Calu3 (cell line): Measurements from ENCODE around the gene ZSCAN16. TPM values are rescaled to one million over a fixed set of nuclear protein-coding genes. Genes with fewer than 3 reads are reported as not detected.

Source experiments
- BruUV-seq: library from RNA; stranded (reverse); fragments of 400-500 nt; replicated peaks from 2 replicates; lab custom pipeline; 2021; lab: Mats Ljungman, UMichigan
- CTCF ChIA-PET: fragments of 300-600 bp; sonication (Branson Sonifier 250); formaldehyde crosslinking; loops from one replicate; lab custom pipeline; 2022; ENCODE audit warnings: antibody characterized with exemption; lab: Charles Lee
- DNase-seq: peaks from one replicate; pipeline ENCODE4 v3.0.0; 2022
- H3K27ac Mint-ChIP-seq: one replicate; pipeline ENCODE4 v1.8.0; 2022; ENCODE audit warnings: mixed read lengths; ENCODE audit not compliant: unreplicated experiment
- H3K27me3 Mint-ChIP-seq: one replicate; pipeline ENCODE4 v1.8.0; 2022; ENCODE audit warnings: mixed read lengths; ENCODE audit not compliant: unreplicated experiment
- H3K36me3 Mint-ChIP-seq: one replicate; pipeline ENCODE4 v1.8.0; 2022; ENCODE audit warnings: mild to moderate bottlenecking, moderate library complexity, mixed read lengths; ENCODE audit not compliant: insufficient read depth, unreplicated experiment
- H3K4me1 Mint-ChIP-seq: one replicate; pipeline ENCODE4 v1.8.0; 2022; ENCODE audit warnings: mild to moderate bottlenecking, low read depth, mixed read lengths; ENCODE audit not compliant: unreplicated experiment
- H3K4me3 Mint-ChIP-seq: one replicate; pipeline ENCODE4 v1.8.0; 2022; ENCODE audit warnings: mild to moderate bottlenecking, low read depth, moderate library complexity, mixed read lengths; ENCODE audit not compliant: unreplicated experiment
- H3K9me3 Mint-ChIP-seq: one replicate; pipeline ENCODE4 v1.8.0; 2022; ENCODE audit warnings: low read depth, mixed read lengths; ENCODE audit not compliant: unreplicated experiment
- CTCF ChIP-seq: fragments of 200-600 bp; IDR thresholded peaks from one replicate; pipeline ENCODE4 v1.8.0; 2022; ENCODE audit warnings: antibody characterized with exemption; ENCODE audit not compliant: unreplicated experiment
- intact Hi-C: fragments of 100-400 bp; cut with micrococcal nuclease; formaldehyde crosslinking; loops from one replicate; pipeline ENCODE4 v1.10.0; 2022; ENCODE audit not compliant: unreplicated experiment
- total RNA-seq: library from RNA; stranded (reverse); gene quantifications from 2 replicates; pipeline ENCODE4 v1.2.3, GENCODE V29; 2022

Gene ZSCAN16
- total RNA-seq, 1 experiment from 2014 or later, result 15.9 TPM

- no peaks in the 10 kb centered on the region for H3K27me3 Mint-ChIP-seq
- peak; percentile 94 for DNase-seq
- TF ChIP-seq CTCF, result no peak
- H3K36me3 Mint-ChIP-seq, result peaks cover 34% of the 10 kb centered on the region
- H3K4me3 Mint-ChIP-seq, result peak overlapping the region; percentile 73
- CTCF ChIA-PET, result interaction anchor here (0.6 kb wide), 1 partner anchor 388 kb away, joined by 3 read pairs; no protein-coding TSS in a partner anchor
- peak overlapping the region; percentile 96 for H3K27ac Mint-ChIP-seq
- intact Hi-C loops, result loop anchor here (2.0 kb wide), 1 partner anchor 24 kb away; no protein-coding TSS in a partner anchor
- H3K4me1 Mint-ChIP-seq, result peaks cover 19% of the 10 kb centered on the region
- TSS peak; percentile 79 for BruUV-seq
- peaks cover 17% of the 10 kb centered on the region for H3K9me3 Mint-ChIP-seq
These were observed 43.6 kb upstream of the ZSCAN16 start for GRCh38 chr6:28080631-28081485.

- BruUV-seq, result no TSS peak
- Mint-ChIP-seq H3K9me3 (peaks cover 17% of the 10 kb centered on the region), H3K4me1 (peaks cover 19% of the 10 kb centered on the region), H3K36me3 (peaks cover 39% of the 10 kb centered on the region), H3K27me3 (no peaks in the 10 kb centered on the region), H3K27ac (peak overlapping the region; percentile 96), H3K4me3 (peak overlapping the region; percentile 73)
- no peak for DNase-seq
- intact Hi-C loops, result loop anchor here (2.0 kb wide), 1 partner anchor 23 kb away; no protein-coding TSS in a partner anchor
- no peak for TF ChIP-seq CTCF
- CTCF ChIA-PET, result no interaction called here
These were observed 43.0 kb upstream of the ZSCAN16 start for GRCh38 chr6:28081486-28081751.

- H3K4me1 Mint-ChIP-seq, result peaks cover 19% of the 10 kb centered on the region
- BruUV-seq, result no TSS peak
- no peak for DNase-seq
- H3K36me3 Mint-ChIP-seq, result peaks cover 49% of the 10 kb centered on the region
- no peaks in the 10 kb centered on the region for H3K27me3 Mint-ChIP-seq
- H3K9me3 Mint-ChIP-seq, result peaks cover 21% of the 10 kb centered on the region
- no peak overlapping the region for H3K4me3 Mint-ChIP-seq
- TF ChIP-seq CTCF, result no peak
- intact Hi-C loops, result no loop called here
- CTCF ChIA-PET, result no interaction called here
- H3K27ac Mint-ChIP-seq, result no peak overlapping the region
These were observed 41.5 kb upstream of the ZSCAN16 start for GRCh38 chr6:28082939-28083338.

- H3K36me3 Mint-ChIP-seq, result peaks cover 40% of the 10 kb centered on the region
- no peak for TF ChIP-seq CTCF
- no TSS peak for BruUV-seq
These were observed 35.4 kb upstream of the ZSCAN16 start for GRCh38 chr6:28089054-28089453.

More at GRCh38 chr6:28089054-28089453, 35.4 kb upstream of the ZSCAN16 start:
- Mint-ChIP-seq H3K9me3 (peaks cover 34% of the 10 kb centered on the region), H3K4me3 (no peak overlapping the region), H3K27me3 (no peaks in the 10 kb centered on the region), H3K27ac (no peak overlapping the region), H3K4me1 (no peaks in the 10 kb centered on the region)
- no peak for DNase-seq
- intact Hi-C loops, result no loop called here
- CTCF ChIA-PET, result no interaction called here
